Measurements from ENCODE around the gene LCN15. TPM values are rescaled to one million over a fixed set of nuclear protein-coding genes. Genes with fewer than 3 reads are reported as not detected.

The LCN15 gene
- total RNA-seq, 1 experiment from 2014 or later: not detected

- no peaks in the 10 kb centered on the region for H3F3A ChIP-seq (ENCODE audit: low read length, unreplicated experiment)
- ATAC-seq: no peak
- H3K4me2 ChIP-seq (ENCODE audit: low read length): no peak overlapping the region
- no peak overlapping the region for H3K4me3 ChIP-seq (ENCODE audit: low read length)
- no peak for TF ChIP-seq CTCF (conservative IDR thresholded peaks at IDR 0.05; ENCODE audit: low read depth, low read length)
- no peak for TF ChIP-seq EZH2 (IDR thresholded peaks at IDR 0.05; ENCODE audit: low read length, unreplicated experiment)
- no peak for TF ChIP-seq EZH2phosphoT487 (IDR thresholded peaks at IDR 0.05; ENCODE audit: borderline replicate concordance, low read length)
- H3K4me1 ChIP-seq (ENCODE audit: insufficient read depth, low read length): peaks cover 12% of the 10 kb centered on the region; the same call in 1 of the 2 replicates
- no TSS peak for BruUV-seq (replicated peaks)
- no peak overlapping the region for H2AFZ ChIP-seq (ENCODE audit: low read length)
- H3K79me2 ChIP-seq (ENCODE audit: low read length): peaks cover 34% of the 10 kb centered on the region
- POLR2A ChIA-PET (ENCODE audit: unreplicated experiment): no interaction called here
- DNase-seq: no peak
- H3K9me2 ChIP-seq (replicated peaks; ENCODE audit: low read length): no peaks in the 10 kb centered on the region
- intact Hi-C loops (cut with micrococcal nuclease): no loop called here
- no peak overlapping the region for H3K9ac ChIP-seq (ENCODE audit: low read length)
- CTCF ChIA-PET: no interaction called here
- no peaks in the 10 kb centered on the region for H3K9me3 ChIP-seq (ENCODE audit: low read length)
- H4K20me1 ChIP-seq (ENCODE audit: low read length): 0 out of 2 replicates have a peak, but pooled peaks cover under 1% of the 10 kb centered on the region
- no peak overlapping the region for H3K27ac ChIP-seq (ENCODE audit: low read length)
- no peaks in the 10 kb centered on the region for H3K27me3 ChIP-seq (ENCODE audit: low read length)
- no peaks in the 10 kb centered on the region for H3K36me3 ChIP-seq (ENCODE audit: low read depth, low read length)
Observed at GRCh38 chr9:136732444-136733178, 31.7 kb downstream of the LCN15 start.

- TSS peak; percentile 27 for BruUV-seq (replicated peaks)
- no peaks in the 10 kb centered on the region for H3K9me3 ChIP-seq (ENCODE audit: low read length)
- peaks cover 20% of the 10 kb centered on the region for H3K36me3 ChIP-seq (ENCODE audit: low read depth, low read length)
- no peaks in the 10 kb centered on the region for H3K9me2 ChIP-seq (replicated peaks; ENCODE audit: low read length)
- ATAC-seq (no peak), DNase-seq (no peak)
- H2AFZ ChIP-seq (ENCODE audit: low read length): no peak overlapping the region
- H3K79me2 ChIP-seq (ENCODE audit: low read length): peaks cover 60% of the 10 kb centered on the region
- TF ChIP-seq EZH2 (IDR thresholded peaks at IDR 0.05; ENCODE audit: low read length, unreplicated experiment) (no peak), CTCF (conservative IDR thresholded peaks at IDR 0.05; ENCODE audit: low read depth, low read length) (no peak), EZH2phosphoT487 (IDR thresholded peaks at IDR 0.05; ENCODE audit: borderline replicate concordance, low read length) (no peak)
- no peak overlapping the region for H3K9ac ChIP-seq (ENCODE audit: low read length)
- H3K4me1 ChIP-seq (ENCODE audit: insufficient read depth, low read length): peaks cover 27% of the 10 kb centered on the region
- H3K27me3 ChIP-seq (ENCODE audit: low read length): no peaks in the 10 kb centered on the region
- intact Hi-C loops (cut with micrococcal nuclease): no loop called here
- H3K4me2 ChIP-seq (ENCODE audit: low read length): peak overlapping the region; percentile 100; the same call in 1 of the 2 replicates
- POLR2A ChIA-PET (ENCODE audit: unreplicated experiment): no interaction called here
- CTCF ChIA-PET: no interaction called here
- peaks cover 11% of the 10 kb centered on the region for H3F3A ChIP-seq (ENCODE audit: low read length, unreplicated experiment)
- H3K27ac ChIP-seq (ENCODE audit: low read length): no peak overlapping the region
- H4K20me1 ChIP-seq (ENCODE audit: low read length): peaks cover 26% of the 10 kb centered on the region
- H3K4me3 ChIP-seq (ENCODE audit: low read length): no peak overlapping the region
Observed at GRCh38 chr9:136729926-136730325, 34.4 kb downstream of the LCN15 start.

- POLR2A ChIA-PET (ENCODE audit: unreplicated experiment): interaction anchor here (0.6 kb wide), 1 partner anchor 60 kb away, joined by 5 read pairs; no protein-coding TSS in a partner anchor
- H3K9me3 ChIP-seq (ENCODE audit: low read length): no peaks in the 10 kb centered on the region
- H3K36me3 ChIP-seq (ENCODE audit: low read depth, low read length): peaks cover 28% of the 10 kb centered on the region
- no peaks in the 10 kb centered on the region for H3K9me2 ChIP-seq (replicated peaks; ENCODE audit: low read length)
- ATAC-seq: peak; percentile 20; the same call in 1 of the 2 replicates
- peak overlapping the region; percentile 95 for H3K4me3 ChIP-seq (ENCODE audit: low read length)
- TF ChIP-seq EZH2 (IDR thresholded peaks at IDR 0.05; ENCODE audit: low read length, unreplicated experiment) (no peak), CTCF (conservative IDR thresholded peaks at IDR 0.05; ENCODE audit: low read depth, low read length) (no peak), EZH2phosphoT487 (IDR thresholded peaks at IDR 0.05; ENCODE audit: borderline replicate concordance, low read length) (no peak)
- peak overlapping the region; percentile 96 for H3K9ac ChIP-seq (ENCODE audit: low read length)
- H3K4me2 ChIP-seq (ENCODE audit: low read length): peak overlapping the region; percentile 100
- H3K79me2 ChIP-seq (ENCODE audit: low read length): peaks cover 68% of the 10 kb centered on the region
- H3F3A ChIP-seq (ENCODE audit: low read length, unreplicated experiment): peaks cover 16% of the 10 kb centered on the region
- intact Hi-C loops (cut with micrococcal nuclease): no loop called here
- H3K27me3 ChIP-seq (ENCODE audit: low read length): no peaks in the 10 kb centered on the region
- H4K20me1 ChIP-seq (ENCODE audit: low read length): peaks cover 33% of the 10 kb centered on the region
- peaks cover 27% of the 10 kb centered on the region for H3K4me1 ChIP-seq (ENCODE audit: insufficient read depth, low read length)
- BruUV-seq (replicated peaks): no TSS peak
- H3K27ac ChIP-seq (ENCODE audit: low read length): no peak overlapping the region
- no peak for DNase-seq
- H2AFZ ChIP-seq (ENCODE audit: low read length): peak overlapping the region; percentile 75; the same call in 1 of the 2 replicates
- CTCF ChIA-PET: interaction anchor here (0.6 kb wide), 1 partner anchor 13 kb away, joined by 3 read pairs; no protein-coding TSS in a partner anchor
Observed at GRCh38 chr9:136729144-136729543, 35.2 kb downstream of the LCN15 start.

Data from PC-3 (cell line).